Fibroblast of skin of left biceps (primary cell): ENCODE data around the gene PHF19.

Experiments
- DNase-seq, 2 experiments: peaks; one replicate each; pipeline ENCODE4 v3.0.0-alpha.2; 2013; ENCODE audit warnings: low read depth in 2 of 2

The PHF19 gene

GRCh38 chr9:120853198-120853597, 23.8 kb downstream of the PHF19 start:
- no peak for DNase-seq

GRCh38 chr9:120852240-120853010, 24.6 kb downstream of the PHF19 start:
- no peak for DNase-seq

GRCh38 chr9:120851449-120851848, 25.5 kb downstream of the PHF19 start:
- no peak for DNase-seq

- DNase-seq, result no peak
Measured at GRCh38 chr9:120850315-120850714, 26.7 kb downstream of the PHF19 start.

GRCh38 chr9:120846906-120847305, 30.1 kb downstream of the PHF19 start:
- DNase-seq, result no peak

GRCh38 chr9:120846251-120846889, 30.6 kb downstream of the PHF19 start:
- no peak for DNase-seq

- DNase-seq, result no peak
Measured at GRCh38 chr9:120845255-120845654, 31.7 kb downstream of the PHF19 start.

GRCh38 chr9:120842685-120843485, 34.1 kb downstream of the PHF19 start, which contains the start of gene PSMD5:
Gene PSMD5 (minus strand): TSS chr9:120842922. CDS start chr9:120842909, 13 bp downstream.
- DNase-seq, result peak; percentile 99

GRCh38 chr9:120841930-120842684, 34.9 kb downstream of the PHF19 start:
- DNase-seq, result no peak

GRCh38 chr9:120839146-120839545, 37.8 kb downstream of the PHF19 start:
- no peak for DNase-seq

GRCh38 chr9:120837921-120838320, 39.1 kb downstream of the PHF19 start:
- DNase-seq, result no peak

- no peak for DNase-seq
Measured at GRCh38 chr9:120833325-120833724, 43.7 kb downstream of the PHF19 start.

- no peak for DNase-seq
Measured at GRCh38 chr9:120832807-120833206, 44.2 kb downstream of the PHF19 start.

- no peak for DNase-seq
Measured at GRCh38 chr9:120830865-120831264, 46.1 kb downstream of the PHF19 start.

GRCh38 chr9:120830151-120830550, 46.8 kb downstream of the PHF19 start:
- DNase-seq, result no peak

- DNase-seq, result no peak
Measured at GRCh38 chr9:120829650-120830049, 47.3 kb downstream of the PHF19 start.

GRCh38 chr9:120820095-120820494, 56.9 kb downstream of the PHF19 start:
- no peak for DNase-seq

- DNase-seq, result no peak
Measured at GRCh38 chr9:120818595-120818994, 58.4 kb downstream of the PHF19 start.

GRCh38 chr9:120815075-120815474, 61.9 kb downstream of the PHF19 start:
- DNase-seq, result no peak

- DNase-seq, result no peak
Measured at GRCh38 chr9:120808931-120809330, 68.1 kb downstream of the PHF19 start.

GRCh38 chr9:120807607-120808379, 69.2 kb downstream of the PHF19 start:
- DNase-seq, result no peak
